PC-3 (cell line): ENCODE measurements around the gene ASPHD2.

Experiments
- EZH2 ChIP-seq: fragments of 300-600 bp; sonication (generic); IDR thresholded peaks from one replicate; pipeline ENCODE4 v1.6.1; 2017; ENCODE audit warnings: antibody characterized with exemption, mild to moderate bottlenecking, low read length; ENCODE audit not compliant: unreplicated experiment
- EZH2phosphoT487 ChIP-seq: fragments of 300-600 bp; sonication (generic); IDR thresholded peaks from 2 replicates; pipeline ENCODE4 v1.6.1; 2018; ENCODE audit warnings: mild to moderate bottlenecking, antibody characterized with exemption, low read length, borderline replicate concordance
- TF ChIP-seq, protein P1 (sequence below): fragments of 300-600 bp; sonication (generic); conservative IDR thresholded peaks from 2 replicates; pipeline ENCODE4 v1.5.1; 2017; ENCODE audit warnings: antibody characterized with exemption, low read depth, mild to moderate bottlenecking, low read length

DNA sequence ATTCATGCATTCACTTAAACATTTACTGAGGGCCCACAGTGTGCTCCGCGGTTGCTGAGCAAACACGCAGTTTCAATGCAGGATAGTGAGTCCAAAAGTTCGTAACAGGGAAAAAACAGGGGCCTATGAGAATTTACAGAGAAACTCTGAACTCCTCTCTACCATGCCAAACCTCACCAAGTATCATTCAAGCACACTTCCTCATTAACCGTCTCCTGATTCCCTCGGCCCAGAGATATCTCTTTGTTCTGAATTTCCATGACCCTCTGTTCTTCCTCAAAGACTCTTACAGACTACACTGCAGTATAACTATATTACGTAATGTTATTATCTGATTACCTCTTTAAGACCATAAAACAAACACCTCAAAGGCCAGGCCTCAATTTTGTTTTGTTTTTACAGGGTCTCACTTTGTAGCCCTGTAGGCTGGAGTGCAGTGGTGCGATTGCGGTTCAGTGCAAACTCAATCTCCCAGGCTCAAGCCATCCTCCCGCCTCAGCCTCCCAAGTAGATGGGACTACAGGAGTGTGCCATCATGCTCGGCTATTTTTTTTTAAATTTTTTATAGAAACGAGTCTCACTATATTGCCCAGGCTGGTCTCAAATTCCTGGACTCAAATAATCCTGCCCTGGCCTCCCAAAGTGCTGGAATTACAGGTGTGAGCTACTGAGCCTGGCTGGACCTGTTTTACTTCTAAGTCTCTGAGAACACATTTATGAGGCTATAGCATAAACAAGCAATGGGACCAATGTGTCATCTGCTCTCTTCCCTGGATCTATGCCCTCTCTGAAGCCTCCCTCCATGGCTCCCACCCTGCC lies 50.9 kb downstream of the ASPHD2 start:
- TF ChIP-seq, protein P1, sequence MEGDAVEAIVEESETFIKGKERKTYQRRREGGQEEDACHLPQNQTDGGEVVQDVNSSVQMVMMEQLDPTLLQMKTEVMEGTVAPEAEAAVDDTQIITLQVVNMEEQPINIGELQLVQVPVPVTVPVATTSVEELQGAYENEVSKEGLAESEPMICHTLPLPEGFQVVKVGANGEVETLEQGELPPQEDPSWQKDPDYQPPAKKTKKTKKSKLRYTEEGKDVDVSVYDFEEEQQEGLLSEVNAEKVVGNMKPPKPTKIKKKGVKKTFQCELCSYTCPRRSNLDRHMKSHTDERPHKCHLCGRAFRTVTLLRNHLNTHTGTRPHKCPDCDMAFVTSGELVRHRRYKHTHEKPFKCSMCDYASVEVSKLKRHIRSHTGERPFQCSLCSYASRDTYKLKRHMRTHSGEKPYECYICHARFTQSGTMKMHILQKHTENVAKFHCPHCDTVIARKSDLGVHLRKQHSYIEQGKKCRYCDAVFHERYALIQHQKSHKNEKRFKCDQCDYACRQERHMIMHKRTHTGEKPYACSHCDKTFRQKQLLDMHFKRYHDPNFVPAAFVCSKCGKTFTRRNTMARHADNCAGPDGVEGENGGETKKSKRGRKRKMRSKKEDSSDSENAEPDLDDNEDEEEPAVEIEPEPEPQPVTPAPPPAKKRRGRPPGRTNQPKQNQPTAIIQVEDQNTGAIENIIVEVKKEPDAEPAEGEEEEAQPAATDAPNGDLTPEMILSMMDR = no peak
- TF ChIP-seq EZH2phosphoT487 (no peak), EZH2 (no peak)
